ENCODE data around the gene EHD1. TPM values are rescaled to one million over a fixed set of nuclear protein-coding genes. Genes with fewer than 3 reads are reported as not detected.

The EHD1 gene
- total RNA-seq, 4 donors from 2014 or later, result 29.5 to 44.0 (median 31.8) TPM

DNA sequence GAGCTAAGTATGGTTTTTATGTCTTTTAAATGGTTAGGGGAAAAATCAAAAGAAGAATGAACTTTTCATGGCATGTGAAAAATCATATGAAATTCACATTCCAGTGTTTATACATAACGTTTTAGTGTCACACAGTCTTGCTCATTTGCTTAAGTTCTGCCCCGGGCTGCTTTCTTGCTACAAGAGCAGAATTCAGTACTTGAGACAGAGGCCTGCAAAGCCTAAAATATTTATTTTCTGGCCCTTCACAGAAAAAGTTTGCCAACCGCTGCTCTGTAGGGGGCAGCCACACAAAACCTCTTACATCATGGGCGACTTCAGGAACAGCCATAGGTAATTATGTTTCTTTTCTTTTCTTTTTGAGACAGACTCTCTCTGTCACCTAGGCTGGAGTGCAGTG, 39.6 kb upstream of the EHD1 start:
- Histone ChIP-seq H3K36me3 (peaks cover 12 to 19% (median 12%) of the 10 kb centered on the region in 3 donors), H3K27ac (peak overlapping the region; percentile 72 to 94 (median 88)), H3K9me3 (no peaks in the 10 kb centered on the region), H3K4me3 (peak overlapping the region in 3 of 4 donors; percentile 82 to 94 (median 92)), H3K4me1 (peaks cover 21 to 33% (median 22%) of the 10 kb centered on the region in 3 donors), H3K27me3 (no peaks in the 10 kb centered on the region)
- TF ChIP-seq POLR2A (IDR thresholded peaks at IDR 0.05) (no peak), CTCF (IDR thresholded peaks at IDR 0.05) (no peak)
- WGBS, 2 donors, result 7 to 16% methylated on average over 4 of the region's 4 CpGs
- no peak for DNase-seq
- intact Hi-C loops (cut with DNase I), result no loop called here

- intact Hi-C loops (cut with DNase I), result no loop called here
- Histone ChIP-seq H3K36me3 (peaks cover 12 to 23% (median 13%) of the 10 kb centered on the region in 3 donors), H3K4me1 (peaks cover 21 to 33% (median 22%) of the 10 kb centered on the region in 3 donors), H3K9me3 (no peaks in the 10 kb centered on the region), H3K27ac (peak overlapping the region; percentile 72 to 94 (median 88)), H3K4me3 (peak overlapping the region; percentile 23 to 94 (median 87)), H3K27me3 (no peaks in the 10 kb centered on the region)
- WGBS, 2 donors, result 9 to 10% methylated on average over 6 of the region's 6 CpGs
- no peak for DNase-seq
- TF ChIP-seq POLR2A (IDR thresholded peaks at IDR 0.05) (no peak), CTCF (IDR thresholded peaks at IDR 0.05) (no peak)
These were observed 39.2 kb upstream of the EHD1 start for GRCh38 chr11:64917663-64917995.

DNA sequence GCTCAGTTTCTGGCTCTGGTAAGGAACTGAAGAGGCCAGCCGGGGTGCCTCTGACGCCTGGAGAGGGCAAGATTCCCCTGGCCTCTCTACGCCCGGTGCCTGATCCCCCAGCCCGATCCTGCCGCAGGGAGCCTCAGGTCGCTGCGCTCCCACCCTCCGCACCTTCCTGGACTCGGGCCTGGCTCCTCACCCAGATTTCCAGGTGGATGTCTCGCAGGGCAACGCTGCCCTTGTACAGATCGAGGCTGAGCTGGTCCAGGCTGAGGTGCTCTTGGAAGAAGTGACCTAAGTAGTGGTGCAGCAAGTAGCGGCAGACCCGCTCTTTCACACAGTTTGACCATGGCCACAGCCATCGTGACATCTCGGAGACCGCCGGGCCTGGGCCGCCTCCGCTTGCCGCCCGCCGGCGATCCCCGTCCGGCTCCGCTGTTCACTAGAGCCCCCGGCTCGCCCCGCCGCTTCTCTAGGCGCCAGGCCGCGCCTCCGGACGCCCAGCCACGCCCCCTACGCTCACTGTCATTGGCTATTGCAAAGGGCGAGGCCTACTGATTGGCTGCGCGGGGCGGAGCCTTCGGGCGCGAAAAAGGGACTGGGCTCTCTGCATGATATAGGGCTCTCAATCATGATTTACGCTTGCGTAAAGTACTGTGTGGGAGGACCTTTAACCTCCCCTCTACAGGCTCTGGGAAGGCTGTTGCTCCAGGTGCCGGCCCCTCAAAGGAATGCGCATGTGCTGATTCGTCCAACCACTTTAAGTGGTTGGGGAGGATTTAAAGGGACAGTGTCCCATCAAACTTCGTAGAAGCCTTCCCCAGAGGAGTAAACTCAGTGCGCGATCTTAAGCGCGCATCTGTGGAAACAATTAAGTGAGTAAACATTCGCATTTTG, 38.6 kb upstream of the EHD1 start, which contains the start of gene ATG2A:
TSS of gene ATG2A (minus strand) at position 435 of the 888 bp plus-strand sequence. CDS start at position 361, 74 bp downstream.
- peak within 1 kb of the TSS; percentile 87 to 94 (median 88) for H3K27ac ChIP-seq
- H3K4me1 ChIP-seq, result peaks cover 21 to 33% (median 22%) of the 10 kb centered on the region in 3 donors
- DNase-seq, result peak; percentile 97
- TF ChIP-seq POLR2A (IDR thresholded peaks at IDR 0.05) (peak in 3 of 4 donors; percentile 87 to 92 (median 92)), CTCF (IDR thresholded peaks at IDR 0.05) (no peak)
- H3K4me3 ChIP-seq, result peak within 1 kb of the TSS; percentile 82 to 94 (median 87)
- 1 to 2% methylated on average over 13 to 14 of the region's 57 CpGs for WGBS, 2 donors
- no peaks in the 10 kb centered on the region for H3K27me3 ChIP-seq
- intact Hi-C loops (cut with DNase I), result no loop called here
- peaks cover 15 to 29% (median 19%) of the 10 kb centered on the region in 3 donors for H3K36me3 ChIP-seq
- H3K9me3 ChIP-seq, result no peaks in the 10 kb centered on the region

- 9 to 11% methylated on average over 6 to 9 of the region's 23 CpGs for WGBS, 2 donors
- DNase-seq, result no peak
- TF ChIP-seq POLR2A (IDR thresholded peaks at IDR 0.05) (no peak), CTCF (IDR thresholded peaks at IDR 0.05) (no peak)
- Histone ChIP-seq H3K4me1 (peaks cover 21 to 33% (median 22%) of the 10 kb centered on the region in 3 donors), H3K27ac (peak overlapping the region; percentile 87 to 94 (median 88)), H3K4me3 (peak overlapping the region; percentile 82 to 94 (median 87)), H3K36me3 (peaks cover 22 to 37% (median 26%) of the 10 kb centered on the region in 3 donors), H3K9me3 (no peaks in the 10 kb centered on the region), H3K27me3 (no peaks in the 10 kb centered on the region)
- intact Hi-C loops (cut with DNase I), result no loop called here
These were observed 37.8 kb upstream of the EHD1 start for GRCh38 chr11:64916040-64916774.

Data from esophagus squamous epithelium (tissue), 5 donors.